Naive thymus-derived CD4-positive, alpha-beta T cell (primary cell): ENCODE data around the gene VPS52. TPM values are rescaled to one million over a fixed set of nuclear protein-coding genes. Genes with fewer than 3 reads are reported as not detected.

Experiments used
- ATAC-seq: fragments of 150-1000 bp; cut with Tn5 transposase; 2 replicates; pipeline ENCODE4 v1.10.0; 2021; ENCODE audit warnings: mild to moderate bottlenecking, moderate library complexity
- CTCF ChIA-PET: fragments of 350-600 bp; sonication (Branson Sonifier 250); formaldehyde crosslinking; loops from one replicate; lab custom pipeline; 2021; ENCODE audit warnings: antibody characterized with exemption; lab: Charles Lee
- POLR2A ChIA-PET: fragments of 350-600 bp; sonication (Branson Sonifier 250); formaldehyde crosslinking; loops from one replicate; lab custom pipeline; 2021; ENCODE audit warnings: antibody characterized with exemption, inconsistent platforms; lab: Charles Lee
- DNase-seq, 9 donors: peaks; one replicate each; pipeline versions ENCODE4 v3.0.0 to v3.0.0-alpha.2; 2020 to 2022; ENCODE audit warnings: mixed read lengths in 1 of 9
- H3K27ac ChIP-seq: one replicate; pipeline ENCODE4 v1.7.0; 2013; ENCODE audit warnings: mild to moderate bottlenecking, low read depth, low read length, moderate library complexity
- H3K27me3 ChIP-seq, 2 donors: one replicate each; pipeline ENCODE4 v1.7.0; 2013; ENCODE audit warnings: low read length in 2 of 2, mild to moderate bottlenecking in 2 of 2, moderate library complexity in 2 of 2; ENCODE audit not compliant: control insufficient read depth in 2 of 2, insufficient read depth in 2 of 2
- H3K36me3 ChIP-seq, 3 experiments: 1 replicate in 2 of 3; 2 replicates in 1 of 3; pipeline ENCODE4 v1.7.0; 2013; ENCODE audit warnings: low read length in 3 of 3, mild to moderate bottlenecking in 3 of 3, moderate library complexity in 1 of 3; ENCODE audit not compliant: insufficient read depth in 3 of 3, control insufficient read depth in 2 of 3
- H3K4me1 ChIP-seq, 2 donors: one replicate each; pipeline ENCODE4 v1.7.0; 2013; ENCODE audit warnings: low read length in 2 of 2, mild to moderate bottlenecking in 2 of 2, moderate library complexity in 1 of 2; ENCODE audit not compliant: control insufficient read depth in 2 of 2, insufficient read depth in 2 of 2
- H3K4me3 ChIP-seq: 2 replicates; pipeline ENCODE4 v1.7.0; 2013; ENCODE audit warnings: mild to moderate bottlenecking, low read length
- H3K9me3 ChIP-seq, 3 experiments: 1 replicate in 2 of 3; 2 replicates in 1 of 3; pipeline ENCODE4 v1.7.0; 2013; ENCODE audit warnings: low read length in 3 of 3; ENCODE audit not compliant: control insufficient read depth in 2 of 3
- H3K27ac Mint-ChIP-seq, 9 donors: one replicate each; pipeline ENCODE4 v1.8.0; 2020 to 2022; ENCODE audit warnings: mixed read lengths in 9 of 9, mild to moderate bottlenecking in 8 of 9, moderate library complexity in 5 of 9, inconsistent platforms in 2 of 9
- H3K27me3 Mint-ChIP-seq, 5 donors: one replicate each; pipeline ENCODE4 v1.8.0; 2021 to 2022; ENCODE audit warnings: mixed read lengths in 5 of 5, mild to moderate bottlenecking in 1 of 5
- H3K36me3 Mint-ChIP-seq, 5 donors: one replicate each; pipeline ENCODE4 v1.8.0; 2020 to 2022; ENCODE audit warnings: mixed read lengths in 5 of 5, mild to moderate bottlenecking in 3 of 5, inconsistent platforms in 1 of 5
- H3K4me1 Mint-ChIP-seq, 7 donors: one replicate each; pipeline ENCODE4 v1.8.0; 2020 to 2022; ENCODE audit warnings: mixed read lengths in 7 of 7, mild to moderate bottlenecking in 3 of 7, inconsistent platforms in 1 of 7
- H3K4me3 Mint-ChIP-seq, 10 donors: one replicate each; pipeline ENCODE4 v1.8.0; 2020 to 2022; ENCODE audit warnings: mild to moderate bottlenecking in 10 of 10, mixed read lengths in 10 of 10, moderate library complexity in 6 of 10, inconsistent platforms in 2 of 10
- H3K9me3 Mint-ChIP-seq, 11 donors: one replicate each; pipeline ENCODE4 v1.8.0; 2020 to 2022; ENCODE audit warnings: mixed read lengths in 11 of 11, mild to moderate bottlenecking in 4 of 11, inconsistent platforms in 1 of 11, moderate library complexity in 1 of 11
- intact Hi-C, 2 donors: fragments of 100-400 bp; cut with micrococcal nuclease; formaldehyde crosslinking; loops; one replicate each; pipeline ENCODE4 v1.15.1; 2023
- polyA plus RNA-seq, 2 donors: library from polyadenylated mRNA; unstranded; fragments of 300-500 nt; fragmentation: Illumina TruSeq; gene quantifications; one replicate each; pipeline ENCODE4 v1.2.3, GENCODE V29; 2021
- total RNA-seq, 6 experiments: library from RNA in 5 of 6; stranded (reverse) in 5 of 6; gene quantifications; 1 replicate in 5 of 6; 2 replicates in 1 of 6; pipeline ENCODE4 v1.2.3 and lab custom pipeline; 2021 to 2026

VPS52 gene
- total and polyA plus RNA-seq, 7 experiments from 2014 or later = 15.5 to 110 (median 81.1) TPM

- Mint-ChIP-seq H3K36me3 (peaks cover 0 to 28% (median 21%) of the 10 kb centered on the region in 5 donors), H3K27me3 (peaks cover 0 to 7% (median 2%) of the 10 kb centered on the region in 5 donors)
- intact Hi-C loops = loop anchor here (1.0 to 10.0 kb wide), 9 partner anchors 7 to 2003 kb away; partner anchors contain the start of genes RXRB (in 2 of the 2), SLC39A7 (in 2 of the 2), C6orf47 (in 1 of the 2) and CLIC1 (in 1 of the 2)
Observed at GRCh38 chr6:33207552-33208090, 64.1 kb downstream of the VPS52 start.

DNA sequence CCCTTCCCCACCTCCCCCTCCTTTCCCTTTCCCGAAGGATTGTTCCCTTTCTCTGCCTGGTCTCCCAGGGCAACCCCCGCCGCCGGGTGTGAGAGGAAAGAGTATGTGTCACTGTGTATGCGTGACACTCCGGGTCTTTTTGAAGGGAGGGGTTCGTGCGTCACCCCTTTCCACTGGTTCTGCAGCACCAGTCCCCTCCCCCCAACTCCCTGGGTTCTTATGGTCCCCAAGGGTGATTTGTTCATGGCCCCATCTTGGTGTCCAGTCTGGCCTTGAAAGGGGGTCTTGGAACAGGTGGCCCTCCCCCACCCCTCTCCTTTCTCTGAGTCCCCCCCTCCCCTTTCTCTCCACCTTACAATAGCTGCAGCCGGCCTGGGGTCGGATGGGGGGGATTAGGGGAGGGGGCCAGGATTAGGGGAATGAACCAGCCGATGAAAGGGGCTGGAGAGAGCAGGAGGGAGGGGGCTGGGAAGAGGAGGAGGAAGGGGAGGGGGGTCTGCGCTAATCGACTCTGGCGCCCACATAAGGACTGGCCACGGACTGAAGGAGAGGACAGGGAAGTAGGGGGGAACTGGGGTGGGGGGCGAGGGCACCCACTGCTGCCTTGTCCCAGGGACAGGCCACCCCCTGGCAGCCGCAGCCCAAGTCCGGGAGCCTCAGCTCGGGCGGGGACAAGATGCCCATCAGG, 64.7 kb downstream of the VPS52 start:
- no peak overlapping the region for H3K27ac ChIP-seq
- peaks cover 3 to 32% (median 18%) of the 10 kb centered on the region in 5 donors for H3K36me3 Mint-ChIP-seq
- peaks cover 20 to 29% of the 10 kb centered on the region in 2 donors for H3K4me1 ChIP-seq
- DNase-seq (no peak), ATAC-seq (no peak)
- H3K4me1 Mint-ChIP-seq = peaks cover 39 to 62% (median 54%) of the 10 kb centered on the region in 7 donors
- H3K9me3 ChIP-seq = no peaks in the 10 kb centered on the region
- intact Hi-C loops = loop anchor here (10.0 kb wide), 3 partner anchors 1472 to 2002 kb away; partner anchors contain the start of genes C6orf47 (in 1 of the 2), CLIC1 (in 1 of the 2), CSNK2B (in 1 of the 2) and GPANK1 (in 1 of the 2)
- H3K27me3 ChIP-seq = no peaks in the 10 kb centered on the region
- peaks cover under 1 to 52% (median 10%) of the 10 kb centered on the region in 3 experiments for H3K36me3 ChIP-seq
- H3K9me3 Mint-ChIP-seq = peaks cover 0 to 1% (median 0%) of the 10 kb centered on the region in 11 donors
- H3K4me3 Mint-ChIP-seq = peak overlapping the region; percentile 83 to 100 (median 88)
- H3K27ac Mint-ChIP-seq = peak overlapping the region in 2 of 9 donors; percentile 91
- H3K27me3 Mint-ChIP-seq = peaks cover 0 to 1% (median 0%) of the 10 kb centered on the region in 5 donors
- POLR2A ChIA-PET = interaction anchor here (0.6 to 3.6 kb wide), 7 partner anchors 9 to 217 kb away, joined by 3 to 31 read pairs (median 4); partner anchors contain the start of gene COL11A2
- H3K4me3 ChIP-seq = no peak overlapping the region
- CTCF ChIA-PET = no interaction called here

More at GRCh38 chr6:33207552-33208090, 64.1 kb downstream of the VPS52 start:
- ATAC-seq (no peak), DNase-seq (no peak)
- Mint-ChIP-seq H3K9me3 (peaks cover 0 to 1% (median 0%) of the 10 kb centered on the region in 11 donors), H3K4me1 (peaks cover 40 to 58% (median 52%) of the 10 kb centered on the region in 7 donors), H3K27ac (peak overlapping the region; percentile 80 to 96 (median 91)), H3K4me3 (peak overlapping the region; percentile 83 to 97 (median 88))
- Histone ChIP-seq H3K4me3 (peak overlapping the region; percentile 92), H3K4me1 (peaks cover 20 to 26% of the 10 kb centered on the region in 2 donors), H3K27me3 (peaks cover 0 to 3% of the 10 kb centered on the region in 2 donors), H3K27ac (peak overlapping the region; percentile 98), H3K36me3 (peaks cover 5 to 51% (median 6%) of the 10 kb centered on the region in 3 experiments), H3K9me3 (no peaks in the 10 kb centered on the region)
- ChIA-PET POLR2A (interaction anchor here (0.5 to 3.6 kb wide), 17 partner anchors 8 to 237 kb away, joined by 3 to 31 read pairs (median 5); partner anchors contain the start of genes B3GALT4, COL11A2, PFDN6 and RPS18), CTCF (interaction anchor here (1.8 kb wide), 1 partner anchor 41 kb away, joined by 13 read pairs; no protein-coding TSS in a partner anchor)

DNA sequence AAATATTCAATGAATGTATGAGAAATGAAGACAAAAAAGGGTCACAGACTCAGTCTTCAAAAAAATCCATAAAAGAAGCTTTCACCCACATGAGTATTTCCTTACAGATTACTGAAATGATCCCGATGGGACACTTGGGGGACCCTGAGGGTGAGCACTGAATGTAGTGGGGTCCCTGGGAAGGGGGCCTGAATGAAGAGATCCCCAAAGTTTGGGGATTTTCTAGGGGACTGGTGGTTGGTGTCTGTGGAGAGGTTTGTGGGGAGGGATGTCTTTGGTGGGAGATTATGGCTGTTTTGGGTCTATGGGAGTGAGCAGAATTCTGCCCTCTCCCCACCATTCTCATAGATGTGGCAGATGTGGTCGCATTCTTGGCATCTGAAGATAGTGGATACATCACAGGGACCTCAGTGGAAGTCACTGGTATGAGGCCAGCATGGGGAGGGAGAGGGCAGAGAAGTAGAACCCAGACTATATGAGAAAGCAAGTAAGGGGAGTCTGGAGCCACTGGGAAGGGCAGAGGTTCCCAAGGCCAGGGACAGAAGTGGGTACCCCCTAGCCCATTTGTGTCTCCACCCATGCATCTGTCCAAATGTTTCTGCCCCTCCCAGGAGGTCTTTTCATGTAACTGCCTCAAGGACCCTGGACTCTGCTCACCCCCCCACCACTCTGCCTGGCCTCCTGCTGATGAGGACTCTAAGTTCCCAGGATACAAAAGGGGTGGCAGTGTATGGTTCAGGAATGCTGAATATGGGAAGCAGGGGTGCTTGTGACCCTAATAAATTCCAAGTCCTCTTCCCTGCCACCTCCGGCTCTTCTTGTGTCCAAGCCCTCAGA, 65.4 kb downstream of the VPS52 start:
- no peak overlapping the region for H3K27ac ChIP-seq
- peak overlapping the region; percentile 39 to 100 (median 94) for H3K4me3 Mint-ChIP-seq
- H3K9me3 Mint-ChIP-seq = peaks cover 0 to 1% (median 0%) of the 10 kb centered on the region in 11 donors
- H3K27me3 ChIP-seq = no peaks in the 10 kb centered on the region
- H3K4me1 ChIP-seq = peaks cover 25 to 37% of the 10 kb centered on the region in 2 donors
- H3K36me3 Mint-ChIP-seq = peaks cover 3 to 37% (median 16%) of the 10 kb centered on the region in 5 donors
- ChIA-PET POLR2A (interaction anchor here (1.3 to 2.4 kb wide), 2 partner anchors 16 to 43 kb away, joined by 3 to 14 read pairs; no protein-coding TSS in a partner anchor), CTCF (interaction anchor here (0.7 to 0.9 kb wide), 2 partner anchors 20 to 34 kb away, joined by 3 to 4 read pairs; no protein-coding TSS in a partner anchor)
- DNase-seq (no peak), ATAC-seq (no peak)
- peaks cover 44 to 67% (median 61%) of the 10 kb centered on the region in 7 donors for H3K4me1 Mint-ChIP-seq
- H3K27me3 Mint-ChIP-seq = no peaks in the 10 kb centered on the region
- H3K27ac Mint-ChIP-seq = peak overlapping the region; percentile 44 to 92 (median 82)
- peaks cover 0 to 47% (median 10%) of the 10 kb centered on the region in 3 experiments for H3K36me3 ChIP-seq
- intact Hi-C loops = loop anchor here (10.0 kb wide), 3 partner anchors 1471 to 2001 kb away; partner anchors contain the start of genes C6orf47 (in 1 of the 2), CLIC1 (in 1 of the 2), CSNK2B (in 1 of the 2) and GPANK1 (in 1 of the 2)
- no peak overlapping the region for H3K4me3 ChIP-seq
- no peaks in the 10 kb centered on the region for H3K9me3 ChIP-seq

DNA sequence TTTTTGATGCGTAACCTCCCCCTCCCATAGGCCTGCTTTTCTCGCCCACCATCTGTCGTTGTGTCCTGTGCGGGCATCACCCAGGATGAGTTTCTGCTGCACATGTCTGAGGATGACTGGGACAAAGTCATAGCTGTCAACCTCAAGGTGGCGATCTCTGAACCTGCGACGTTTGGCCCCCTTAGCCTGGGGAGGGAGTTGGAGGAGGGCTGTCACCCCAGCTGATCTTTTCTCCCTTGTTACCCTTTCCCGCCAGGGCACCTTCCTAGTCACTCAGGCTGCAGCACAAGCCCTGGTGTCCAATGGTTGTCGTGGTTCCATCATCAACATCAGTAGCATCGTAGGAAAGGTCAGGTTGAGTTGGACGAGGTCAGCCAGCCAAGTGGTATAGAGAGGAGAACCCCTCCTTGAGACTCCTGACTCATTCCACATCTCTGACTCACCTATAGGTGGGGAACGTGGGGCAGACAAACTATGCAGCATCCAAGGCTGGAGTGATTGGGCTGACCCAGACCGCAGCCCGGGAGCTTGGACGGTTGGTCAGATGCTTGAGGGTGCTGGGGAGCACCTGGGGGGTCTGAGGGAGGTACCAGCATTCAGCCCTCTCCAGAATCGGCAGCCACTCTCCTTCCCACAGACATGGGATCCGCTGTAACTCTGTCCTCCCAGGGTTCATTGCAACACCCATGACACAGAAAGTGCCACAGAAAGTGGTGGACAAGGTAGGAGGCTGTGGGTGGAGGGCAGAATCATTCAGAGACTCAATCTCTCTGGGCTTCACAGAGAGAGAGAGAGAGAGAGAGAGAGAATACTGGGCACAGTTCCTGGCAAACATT, 66.3 kb downstream of the VPS52 start:
- H3K4me1 ChIP-seq = peaks cover 28 to 38% of the 10 kb centered on the region in 2 donors
- H3K36me3 ChIP-seq = peaks cover 0 to 41% (median 10%) of the 10 kb centered on the region in 3 experiments
- peaks cover 7 to 37% (median 19%) of the 10 kb centered on the region in 5 donors for H3K36me3 Mint-ChIP-seq
- intact Hi-C loops = loop anchor here (2.0 to 10.0 kb wide), 4 partner anchors 213 to 2001 kb away; partner anchors contain the start of genes C6orf47 (in 1 of the 2), CLIC1 (in 1 of the 2), CSNK2B (in 1 of the 2) and CUTA (in 1 of the 2)
- DNase-seq (peak in 1 of 9 donors; percentile 55), ATAC-seq (no peak)
- peaks cover 0 to 1% (median 0%) of the 10 kb centered on the region in 11 donors for H3K9me3 Mint-ChIP-seq
- H3K4me1 Mint-ChIP-seq = peaks cover 48 to 71% (median 67%) of the 10 kb centered on the region in 7 donors
- no peaks in the 10 kb centered on the region for H3K27me3 Mint-ChIP-seq
- no peaks in the 10 kb centered on the region for H3K27me3 ChIP-seq
- H3K27ac Mint-ChIP-seq = peak overlapping the region; percentile 57 to 95 (median 92)
- CTCF ChIA-PET = interaction anchor here (0.7 to 1.1 kb wide), 3 partner anchors 9 to 35 kb away, joined by 3 to 4 read pairs (median 3); no protein-coding TSS in a partner anchor
- peak overlapping the region; percentile 89 for H3K4me3 ChIP-seq
- H3K27ac ChIP-seq = peak overlapping the region; percentile 89
- peak overlapping the region; percentile 78 to 100 (median 95) for H3K4me3 Mint-ChIP-seq
- POLR2A ChIA-PET = interaction anchor here (0.8 to 2.4 kb wide), 4 partner anchors 44 to 1541 kb away, joined by 3 to 14 read pairs (median 4); partner anchors contain the start of genes GPANK1 and ZBTB22
- no peaks in the 10 kb centered on the region for H3K9me3 ChIP-seq
